ENCODE data around the gene METRN. TPM values are rescaled to one million over a fixed set of nuclear protein-coding genes. Genes with fewer than 3 reads are reported as not detected.

Gene METRN
- total and polyA plus RNA-seq, 12 donors, result 1.3 to 189 (median 75.6) TPM

DNA sequence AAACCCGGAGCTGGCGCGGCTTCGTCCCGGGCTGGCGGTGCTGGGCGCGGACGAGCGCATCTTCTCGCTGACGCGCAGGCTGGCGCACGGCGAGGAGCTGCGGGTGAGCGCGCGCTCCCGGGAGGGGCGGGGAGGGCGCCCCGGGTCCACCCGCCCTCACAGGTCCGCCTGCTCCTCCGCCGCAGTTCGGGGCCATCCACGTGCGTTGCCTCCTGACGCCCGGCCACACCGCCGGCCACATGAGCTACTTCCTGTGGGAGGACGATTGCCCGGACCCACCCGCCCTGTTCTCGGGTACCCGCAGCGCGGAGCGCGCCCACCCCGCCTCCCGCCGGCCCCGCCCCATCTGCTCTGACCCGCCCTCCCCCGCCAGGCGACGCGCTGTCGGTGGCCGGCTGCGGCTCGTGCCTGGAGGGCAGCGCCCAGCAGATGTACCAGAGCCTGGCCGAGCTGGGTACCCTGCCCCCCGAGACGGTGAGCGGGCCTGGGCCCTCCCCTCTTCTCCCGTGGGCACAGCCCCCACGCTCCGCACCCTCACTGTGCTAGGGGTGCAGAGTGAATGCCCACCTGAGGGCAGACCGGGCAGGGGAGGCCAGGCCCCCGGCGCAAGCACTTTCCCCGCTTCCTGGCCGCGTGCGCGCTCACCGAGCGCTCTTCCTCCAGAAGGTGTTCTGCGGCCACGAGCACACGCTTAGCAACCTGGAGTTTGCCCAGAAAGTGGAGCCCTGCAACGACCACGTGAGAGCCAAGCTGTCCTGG, 13.4 kb downstream of the METRN start:
- DNase-seq, result peak in 6 of 7 donors; percentile 49 to 84 (median 64)
- H3K36me3 ChIP-seq (replicated peaks in 1 of 2), result peaks cover 0 to 16% of the 10 kb centered on the region in 2 donors
- WGBS, 4 donors, result 1 to 2% (median 1%) methylated on average over 17 to 80 of the region's 80 CpGs; no CpG with 5 or more reads in 1 of the 4 donors
- H3K27ac ChIP-seq, result peak overlapping the region in 2 of 5 donors; percentile 22 to 65
- TF ChIP-seq, protein P1, sequence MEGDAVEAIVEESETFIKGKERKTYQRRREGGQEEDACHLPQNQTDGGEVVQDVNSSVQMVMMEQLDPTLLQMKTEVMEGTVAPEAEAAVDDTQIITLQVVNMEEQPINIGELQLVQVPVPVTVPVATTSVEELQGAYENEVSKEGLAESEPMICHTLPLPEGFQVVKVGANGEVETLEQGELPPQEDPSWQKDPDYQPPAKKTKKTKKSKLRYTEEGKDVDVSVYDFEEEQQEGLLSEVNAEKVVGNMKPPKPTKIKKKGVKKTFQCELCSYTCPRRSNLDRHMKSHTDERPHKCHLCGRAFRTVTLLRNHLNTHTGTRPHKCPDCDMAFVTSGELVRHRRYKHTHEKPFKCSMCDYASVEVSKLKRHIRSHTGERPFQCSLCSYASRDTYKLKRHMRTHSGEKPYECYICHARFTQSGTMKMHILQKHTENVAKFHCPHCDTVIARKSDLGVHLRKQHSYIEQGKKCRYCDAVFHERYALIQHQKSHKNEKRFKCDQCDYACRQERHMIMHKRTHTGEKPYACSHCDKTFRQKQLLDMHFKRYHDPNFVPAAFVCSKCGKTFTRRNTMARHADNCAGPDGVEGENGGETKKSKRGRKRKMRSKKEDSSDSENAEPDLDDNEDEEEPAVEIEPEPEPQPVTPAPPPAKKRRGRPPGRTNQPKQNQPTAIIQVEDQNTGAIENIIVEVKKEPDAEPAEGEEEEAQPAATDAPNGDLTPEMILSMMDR (IDR thresholded peaks at IDR 0.05), result no peak
- no peak for TF ChIP-seq POLR2A (IDR thresholded peaks at IDR 0.05)
- H3K4me3 ChIP-seq, result peak overlapping the region in 1 of 4 donors; percentile 64
- H3K9me3 ChIP-seq (replicated peaks in 1 of 3), result no peaks in the 10 kb centered on the region
- intact Hi-C loops (cut with DNase I), result no loop called here
- H3K27me3 ChIP-seq, result no peaks in the 10 kb centered on the region
- H3K4me1 ChIP-seq (replicated peaks in 1 of 2), result peaks cover 16 to 19% of the 10 kb centered on the region in 2 donors

DNA sequence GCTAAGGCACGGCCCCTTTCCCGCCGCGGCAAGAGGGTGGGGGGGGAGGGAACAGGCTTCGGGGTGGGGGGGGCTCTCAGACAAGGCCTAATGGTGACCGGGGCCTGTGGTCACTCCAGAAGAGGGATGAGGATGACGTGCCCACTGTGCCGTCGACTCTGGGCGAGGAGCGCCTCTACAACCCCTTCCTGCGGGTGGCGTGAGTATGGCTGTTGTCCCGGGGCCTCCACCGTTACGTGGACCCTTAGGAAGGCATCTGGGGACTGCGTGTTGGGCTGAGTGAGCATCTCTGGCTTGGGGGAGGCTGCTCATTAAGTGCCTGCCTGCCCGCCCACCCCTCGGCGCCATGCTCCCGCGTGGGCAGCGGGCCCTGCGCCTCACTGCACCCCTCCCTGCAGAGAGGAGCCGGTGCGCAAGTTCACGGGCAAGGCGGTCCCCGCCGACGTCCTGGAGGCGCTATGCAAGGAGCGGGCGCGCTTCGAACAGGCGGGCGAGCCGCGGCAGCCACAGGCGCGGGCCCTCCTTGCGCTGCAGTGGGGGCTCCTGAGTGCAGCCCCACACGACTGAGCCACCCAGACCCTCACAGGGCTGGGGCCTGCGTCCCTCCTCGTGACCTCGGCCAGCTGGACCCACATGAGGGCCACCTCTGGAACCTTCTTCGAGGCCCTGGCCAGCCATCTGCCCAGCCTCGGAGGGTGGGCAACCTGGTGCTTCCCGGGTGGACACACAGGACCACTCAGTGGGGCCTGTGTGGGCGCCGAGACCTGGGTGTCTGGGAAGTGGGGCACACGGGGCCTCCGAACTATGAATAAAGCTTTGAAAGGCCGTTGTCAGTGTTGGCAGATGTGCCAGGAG, 14.2 kb downstream of the METRN start:
- TF ChIP-seq POLR2A (IDR thresholded peaks at IDR 0.05), result no peak
- TF ChIP-seq, protein P1 (IDR thresholded peaks at IDR 0.05), result no peak
- H3K4me1 ChIP-seq (replicated peaks in 1 of 2), result peaks cover 16 to 19% of the 10 kb centered on the region in 2 donors
- peaks cover 0 to 24% of the 10 kb centered on the region in 2 donors for H3K36me3 ChIP-seq (replicated peaks in 1 of 2)
- H3K27ac ChIP-seq, result no peak overlapping the region
- no peaks in the 10 kb centered on the region for H3K27me3 ChIP-seq
- intact Hi-C loops (cut with DNase I), result no loop called here
- WGBS, 4 donors, result 51 to 88% (median 59%) methylated on average over 26 to 55 of the region's 55 CpGs
- DNase-seq, result peak in 3 of 7 donors; percentile 9 to 63 (median 23)
- H3K4me3 ChIP-seq, result no peak overlapping the region
- H3K9me3 ChIP-seq (replicated peaks in 1 of 3), result no peaks in the 10 kb centered on the region

DNA sequence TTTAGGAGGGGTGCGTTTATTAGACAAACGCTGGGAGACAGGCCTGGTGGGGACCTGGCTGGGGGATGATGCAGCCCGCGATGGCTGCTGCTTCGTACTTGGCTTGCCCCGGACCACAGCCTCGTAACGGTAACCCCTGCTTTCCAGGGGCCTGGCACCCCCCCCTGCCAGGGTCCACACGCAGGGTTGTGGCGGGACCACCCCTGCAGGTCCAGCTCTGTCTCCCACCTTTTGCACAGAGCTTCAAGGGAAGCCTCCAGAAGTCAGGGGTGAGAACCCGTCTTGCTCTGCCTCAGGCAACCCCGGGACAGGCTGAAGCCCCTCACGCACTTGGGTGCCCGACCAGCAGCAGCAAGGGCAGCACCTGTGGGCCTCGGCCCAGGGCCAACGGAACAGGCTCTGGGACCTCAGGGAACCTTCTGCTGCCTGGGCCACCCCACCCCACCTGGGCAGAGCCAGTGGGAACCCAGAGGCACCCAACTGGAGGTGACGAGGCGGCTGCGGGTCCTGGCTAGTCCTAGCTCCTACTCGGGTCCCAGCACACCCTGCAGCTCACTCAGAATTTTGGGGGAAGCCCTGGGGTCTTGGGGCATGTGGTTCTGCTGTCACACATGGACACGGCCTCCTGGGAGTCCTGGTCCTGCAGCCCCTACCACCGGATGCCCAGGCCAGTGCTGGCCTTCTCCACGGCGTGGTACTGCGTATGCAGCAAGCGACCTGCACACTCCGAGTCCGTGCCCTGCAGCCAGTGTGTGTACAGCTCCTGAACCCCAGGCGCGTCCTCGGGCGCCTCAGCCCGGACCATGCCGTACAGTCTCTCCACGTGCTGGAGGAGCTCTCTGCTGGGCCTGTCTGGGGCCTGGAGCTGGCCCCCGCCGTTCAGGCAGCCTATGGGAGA, 15.1 kb downstream of the METRN start:
- WGBS, 4 donors, result 86 to 92% (median 88%) methylated on average over 11 to 37 of the region's 37 CpGs
- Histone ChIP-seq H3K4me3 (no peak overlapping the region), H3K27ac (no peak overlapping the region), H3K9me3 (replicated peaks in 1 of 3) (no peaks in the 10 kb centered on the region), H3K27me3 (no peaks in the 10 kb centered on the region), H3K4me1 (replicated peaks in 1 of 2) (peaks cover 16 to 19% of the 10 kb centered on the region in 2 donors), H3K36me3 (replicated peaks in 1 of 2) (peaks cover 0 to 33% of the 10 kb centered on the region in 2 donors)
- intact Hi-C loops (cut with DNase I), result no loop called here
- TF ChIP-seq POLR2A (IDR thresholded peaks at IDR 0.05), result no peak
- TF ChIP-seq, protein P1 (IDR thresholded peaks at IDR 0.05), result no peak
- peak in 2 of 7 donors; percentile 10 to 23 for DNase-seq

Data from adrenal gland (tissue), 12 donors.